ENCODE data around the gene HOXD12.

DNA sequence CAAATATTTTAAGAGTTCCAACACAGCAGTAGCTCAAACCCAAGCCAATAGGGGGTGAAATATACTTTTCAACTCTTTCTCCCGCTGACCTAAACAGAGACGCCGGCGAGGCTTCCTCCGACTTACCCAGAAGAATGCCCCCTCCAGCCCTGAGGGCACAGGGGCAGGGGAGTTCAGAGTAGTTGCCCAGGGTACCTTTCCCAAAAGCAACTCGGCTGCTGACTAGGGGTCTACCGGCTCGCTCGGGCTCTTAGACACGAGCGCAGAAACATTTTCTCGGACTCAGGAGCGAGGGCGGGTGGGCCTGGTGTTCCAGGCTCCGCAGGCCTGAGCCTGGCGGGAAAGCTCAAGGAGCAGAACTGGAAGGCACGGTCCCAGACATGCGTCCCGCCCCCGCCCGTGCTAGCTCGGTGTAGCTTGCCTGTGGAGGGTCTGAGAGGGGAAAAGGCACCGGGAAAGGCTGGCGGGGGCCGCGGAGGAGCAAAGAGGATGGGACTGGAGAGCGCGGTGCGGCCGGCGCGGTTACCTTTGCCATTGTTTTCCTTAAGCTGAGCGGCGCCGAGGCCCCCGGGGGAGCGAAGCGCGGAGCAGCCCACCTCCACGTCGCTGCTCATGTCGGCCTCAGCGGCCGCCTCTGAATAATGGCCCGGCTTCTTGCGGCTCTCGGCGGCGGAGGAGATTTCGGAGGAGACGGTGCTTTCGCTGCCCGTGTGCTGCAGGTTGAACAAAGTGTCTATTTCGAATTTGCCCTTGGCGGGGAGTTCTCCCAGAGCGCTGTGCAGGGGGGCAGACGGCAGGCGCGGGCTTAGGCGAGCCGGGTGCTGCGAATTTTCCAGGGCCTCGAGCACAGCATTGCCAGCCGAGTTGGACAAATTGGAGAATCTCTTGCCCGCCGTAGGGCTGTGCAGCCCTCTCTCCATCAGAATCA lies 16.5 kb upstream of the HOXD12 start:
- TF ChIP-seq YY1 (IDR thresholded peaks at IDR 0.05; ENCODE audit: insufficient read depth, insufficient read length) (no peak), ZNF274 (IDR thresholded peaks at IDR 0.05; ENCODE audit: low read depth, low read length) (no peak), SUZ12 (IDR thresholded peaks at IDR 0.05; ENCODE audit: extremely low read depth, insufficient read depth, insufficient read length) (peak; percentile 34)

All from NT2/D1 (cell line).